WERI-Rb-1 (cell line): Measurements from ENCODE around the gene CERS3.

Source experiments
- DNase-seq: peaks from one replicate; pipeline ENCODE4 v3.0.0-alpha.2; 2020
- H3K27ac ChIP-seq: fragments of 250-450 bp; sonication (Bioruptor Pico); 2 replicates; pipeline ENCODE4 v1.5.1; 2020; ENCODE audit warnings: mild to moderate bottlenecking, moderate library complexity
- H3K27me3 ChIP-seq: fragments of 250-450 bp; sonication (Bioruptor Pico); 2 replicates; pipeline ENCODE4 v1.5.1; 2021; ENCODE audit warnings: mild to moderate bottlenecking, low read depth, moderate library complexity; ENCODE audit not compliant: insufficient read depth, severe bottlenecking
- H3K36me3 ChIP-seq: fragments of 250-450 bp; sonication (Bioruptor Pico); 2 replicates; pipeline ENCODE4 v1.5.1; 2020; ENCODE audit warnings: mild to moderate bottlenecking, moderate library complexity
- H3K4me3 ChIP-seq: 2 replicates; pipeline ENCODE4 v1.5.1; 2011; ENCODE audit warnings: low read depth, mild to moderate bottlenecking, control low read depth, low read length
- H3K9me3 ChIP-seq: fragments of 250-450 bp; sonication (Bioruptor Pico); 2 replicates; pipeline ENCODE4 v1.5.1; 2021; ENCODE audit warnings: mild to moderate bottlenecking, moderate library complexity; ENCODE audit not compliant: severe bottlenecking
- TF ChIP-seq, protein P1 (sequence below): IDR thresholded peaks from 2 replicates; pipeline ENCODE4 v1.5.1; 2011; ENCODE audit warnings: low read depth, mild to moderate bottlenecking, control low read depth, inconsistent platforms, low read length

CERS3 gene

GRCh38 chr15:100526027-100526481, 2.7 kb downstream of the CERS3 start:
- TF ChIP-seq, protein P1, sequence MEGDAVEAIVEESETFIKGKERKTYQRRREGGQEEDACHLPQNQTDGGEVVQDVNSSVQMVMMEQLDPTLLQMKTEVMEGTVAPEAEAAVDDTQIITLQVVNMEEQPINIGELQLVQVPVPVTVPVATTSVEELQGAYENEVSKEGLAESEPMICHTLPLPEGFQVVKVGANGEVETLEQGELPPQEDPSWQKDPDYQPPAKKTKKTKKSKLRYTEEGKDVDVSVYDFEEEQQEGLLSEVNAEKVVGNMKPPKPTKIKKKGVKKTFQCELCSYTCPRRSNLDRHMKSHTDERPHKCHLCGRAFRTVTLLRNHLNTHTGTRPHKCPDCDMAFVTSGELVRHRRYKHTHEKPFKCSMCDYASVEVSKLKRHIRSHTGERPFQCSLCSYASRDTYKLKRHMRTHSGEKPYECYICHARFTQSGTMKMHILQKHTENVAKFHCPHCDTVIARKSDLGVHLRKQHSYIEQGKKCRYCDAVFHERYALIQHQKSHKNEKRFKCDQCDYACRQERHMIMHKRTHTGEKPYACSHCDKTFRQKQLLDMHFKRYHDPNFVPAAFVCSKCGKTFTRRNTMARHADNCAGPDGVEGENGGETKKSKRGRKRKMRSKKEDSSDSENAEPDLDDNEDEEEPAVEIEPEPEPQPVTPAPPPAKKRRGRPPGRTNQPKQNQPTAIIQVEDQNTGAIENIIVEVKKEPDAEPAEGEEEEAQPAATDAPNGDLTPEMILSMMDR = no peak
- no peak for DNase-seq

GRCh38 chr15:100525436-100525835, 3.3 kb downstream of the CERS3 start:
- H3K9me3 ChIP-seq = no peaks in the 10 kb centered on the region
- DNase-seq = no peak
- H3K36me3 ChIP-seq = no peaks in the 10 kb centered on the region
- H3K27ac ChIP-seq = no peak overlapping the region
- TF ChIP-seq, protein P1 = no peak
- no peak overlapping the region for H3K4me3 ChIP-seq
- H3K27me3 ChIP-seq = no peaks in the 10 kb centered on the region

More at GRCh38 chr15:100526027-100526481, 2.7 kb downstream of the CERS3 start:
- Histone ChIP-seq H3K9me3 (no peaks in the 10 kb centered on the region), H3K4me3 (no peak overlapping the region), H3K36me3 (no peaks in the 10 kb centered on the region), H3K27ac (no peak overlapping the region), H3K27me3 (no peaks in the 10 kb centered on the region)

- DNase-seq = no peak
- no peak overlapping the region for H3K27ac ChIP-seq
These were observed 4.4 kb downstream of the CERS3 start for GRCh38 chr15:100524326-100524725.

DNA sequence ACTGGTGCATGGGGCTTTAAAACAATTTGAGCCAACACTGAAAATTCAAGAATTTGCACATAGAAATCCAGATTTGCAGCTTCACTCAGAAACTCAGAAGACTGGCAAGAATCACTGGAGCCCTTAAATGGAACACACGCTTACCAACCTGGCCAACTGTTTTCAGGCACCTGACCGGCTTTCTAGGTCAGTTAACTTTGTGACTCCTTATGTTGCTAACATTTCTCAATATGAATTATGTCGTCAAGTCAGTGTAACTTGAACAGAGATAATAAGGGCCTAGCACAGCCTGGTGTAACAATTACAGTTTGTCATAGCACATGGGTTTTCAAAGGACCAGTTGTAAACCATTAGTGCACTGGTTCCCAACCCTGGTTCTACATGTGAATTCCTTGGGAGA, 6.8 kb downstream of the CERS3 start:
- Histone ChIP-seq H3K4me3 (no peak overlapping the region), H3K36me3 (no peaks in the 10 kb centered on the region), H3K27me3 (no peaks in the 10 kb centered on the region), H3K27ac (no peak overlapping the region), H3K9me3 (no peaks in the 10 kb centered on the region)
- DNase-seq = no peak
- TF ChIP-seq, protein P1 = no peak

More at GRCh38 chr15:100524326-100524725, 4.4 kb downstream of the CERS3 start:
- H3K4me3 ChIP-seq = no peak overlapping the region
- no peaks in the 10 kb centered on the region for H3K36me3 ChIP-seq
- TF ChIP-seq, protein P1 = no peak
- no peaks in the 10 kb centered on the region for H3K27me3 ChIP-seq
- H3K9me3 ChIP-seq = no peaks in the 10 kb centered on the region

- no peak for DNase-seq
- no peaks in the 10 kb centered on the region for H3K27me3 ChIP-seq
- H3K27ac ChIP-seq = no peak overlapping the region
- no peaks in the 10 kb centered on the region for H3K36me3 ChIP-seq
- no peak overlapping the region for H3K4me3 ChIP-seq
- no peaks in the 10 kb centered on the region for H3K9me3 ChIP-seq
- TF ChIP-seq, protein P1 = no peak
These were observed 8.4 kb downstream of the CERS3 start for GRCh38 chr15:100520132-100520921.
